GM21737 (cell line): ENCODE measurements around the gene ANO1.
"Not testable (repeated sequence)": the region's sequence is repeated elsewhere in the genome, so short reads cannot be mapped to it uniquely, and the experiment has no call there.

Source experiments
- ATAC-seq: cut with Tn5 transposase; IDR thresholded peaks from one replicate; pipeline ENCODE4 v1.9.1; 2021; ENCODE audit warnings: mild to moderate bottlenecking, moderate library complexity; ENCODE audit not compliant: unreplicated experiment

Gene ANO1

GRCh38 chr11:70078095-70078780, at the start of gene ANO1:
ANO1 (plus strand) TSS chr11:70078317; CDS start chr11:70078607, 290 bp downstream.
- no peak for ATAC-seq

DNA sequence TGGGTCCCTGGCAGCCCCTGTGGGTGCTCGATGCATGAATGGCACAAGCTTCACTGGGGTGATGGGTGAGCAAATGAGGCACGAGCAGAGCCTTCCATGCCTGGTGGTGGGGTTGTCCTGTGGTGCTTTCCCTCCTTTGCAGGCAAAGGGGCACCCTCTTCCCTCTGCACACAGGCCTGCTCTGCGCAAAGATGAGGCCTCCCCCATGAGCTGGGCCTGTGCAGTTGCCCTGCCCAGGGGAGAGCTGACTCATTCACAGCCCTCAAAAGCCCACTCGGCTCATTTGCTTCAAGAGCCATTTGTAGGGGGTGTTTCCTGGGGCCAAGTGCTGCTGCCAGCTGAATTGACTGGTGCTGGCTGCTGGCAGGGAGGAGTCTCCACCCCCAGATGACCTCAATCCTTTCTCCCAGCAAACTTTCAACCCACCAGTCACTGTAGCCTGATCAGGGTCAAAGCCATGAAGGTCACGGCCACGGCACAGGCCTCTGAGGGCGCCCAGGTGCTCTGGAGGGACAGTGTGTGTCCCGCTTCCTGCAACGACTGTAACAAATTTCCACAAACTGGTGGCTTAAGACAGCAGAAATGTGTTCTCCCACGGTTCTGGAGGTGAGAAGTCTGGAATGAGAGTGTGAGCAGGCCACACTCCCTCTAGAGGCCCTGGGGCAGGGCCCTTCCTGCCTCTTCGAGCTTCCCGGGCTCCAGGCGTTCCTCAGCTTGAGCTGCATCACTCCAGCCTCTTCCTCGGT, 48.8 kb upstream of the ANO1 start:
- ATAC-seq = no peak

- no peak for ATAC-seq
These were observed 48.2 kb upstream of the ANO1 start for GRCh38 chr11:70029861-70030380.

DNA sequence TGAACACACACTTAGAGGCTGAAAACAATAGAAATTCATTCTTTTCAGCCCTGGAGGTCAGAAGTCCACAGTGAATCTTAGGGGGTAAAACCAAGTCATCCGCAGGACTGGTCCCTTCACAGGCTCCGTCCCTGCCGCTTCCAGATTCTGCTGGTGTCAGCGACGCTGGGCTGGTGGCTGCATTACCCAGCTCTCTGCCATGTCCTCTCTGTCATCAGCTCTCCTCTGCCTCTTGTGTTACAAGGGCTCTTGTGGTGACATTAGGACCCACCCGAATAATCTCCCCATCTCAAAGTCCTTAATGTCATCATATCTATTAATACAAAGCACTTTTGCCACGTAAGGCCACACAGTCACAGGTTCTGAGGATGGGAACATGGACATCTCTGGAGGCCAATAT, 47.7 kb upstream of the ANO1 start:
- ATAC-seq = no peak

- ATAC-seq = no peak
These were observed 46.3 kb upstream of the ANO1 start for GRCh38 chr11:70031631-70032469.

DNA sequence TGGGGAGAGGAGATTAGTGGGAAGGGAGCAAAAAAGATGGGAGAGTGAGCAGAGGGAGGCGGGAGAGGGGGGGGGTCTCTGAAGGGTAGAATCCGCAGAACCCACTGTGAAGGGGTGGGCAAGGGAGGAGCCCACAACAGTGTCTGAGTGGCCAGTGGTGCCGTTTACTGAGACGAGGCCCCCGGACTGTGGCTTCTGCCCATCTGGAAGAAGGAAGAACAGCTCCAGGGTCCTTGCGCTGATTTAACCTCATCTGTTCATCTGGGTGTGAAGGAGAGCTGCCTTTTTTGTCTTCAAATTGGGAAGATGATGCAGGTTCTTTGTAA, 45.7 kb upstream of the ANO1 start:
- no peak for ATAC-seq

GRCh38 chr11:70032943-70033710, 45.0 kb upstream of the ANO1 start:
- no peak for ATAC-seq

GRCh38 chr11:70033711-70034070, 44.4 kb upstream of the ANO1 start:
- ATAC-seq = no peak

DNA sequence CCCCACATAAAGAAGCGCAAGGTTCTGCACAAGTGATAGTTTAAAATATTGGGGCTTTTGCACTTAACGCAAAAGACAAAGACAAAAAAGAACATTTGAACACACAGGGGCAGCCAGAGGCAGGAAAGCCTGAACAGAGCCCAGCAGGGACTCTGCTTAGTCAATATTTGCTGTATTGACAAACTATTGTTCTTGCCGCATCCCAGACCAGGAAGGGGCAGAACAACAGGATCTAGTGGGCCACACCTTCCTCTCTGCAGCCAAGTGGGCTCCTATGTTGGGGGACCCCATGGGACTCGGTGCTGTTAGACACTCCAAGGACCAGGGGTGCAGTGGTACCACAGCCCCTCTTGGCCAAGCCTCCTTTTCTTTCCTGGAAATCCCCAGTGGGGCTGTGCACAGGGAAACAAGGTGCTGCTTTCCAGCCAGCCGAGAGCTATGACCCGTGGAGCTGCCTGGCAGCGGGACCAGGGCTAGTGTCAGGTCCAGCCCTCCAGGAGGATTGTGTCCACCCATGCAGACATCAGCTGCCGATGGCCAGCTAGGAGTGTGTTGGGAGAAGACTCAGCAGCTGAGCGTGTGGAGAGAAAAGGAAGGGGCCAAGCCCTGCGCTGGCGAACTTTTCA, 43.3 kb upstream of the ANO1 start:
- ATAC-seq = no peak

DNA sequence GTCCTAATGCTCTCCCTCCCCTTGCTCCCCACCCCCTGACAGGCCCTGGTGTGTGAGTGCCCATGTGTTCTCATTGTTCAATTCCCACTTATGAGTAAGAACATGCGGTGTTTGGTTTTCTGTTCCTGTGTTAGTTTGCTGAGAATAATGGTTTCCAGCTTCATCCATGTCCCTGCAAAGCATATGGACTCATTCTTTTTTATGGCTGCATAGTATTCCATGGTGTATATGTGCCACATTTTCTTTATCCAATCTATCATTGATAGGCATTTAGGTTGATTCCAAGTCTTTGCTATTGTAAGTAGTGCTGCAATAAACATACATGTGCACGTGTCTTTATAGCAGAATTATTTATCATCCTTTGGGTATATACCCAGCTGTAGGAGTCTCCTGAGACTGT, 42.5 kb upstream of the ANO1 start:
- ATAC-seq = not testable (repeated sequence)

GRCh38 chr11:70036971-70037882, 40.9 kb upstream of the ANO1 start:
- no peak for ATAC-seq

DNA sequence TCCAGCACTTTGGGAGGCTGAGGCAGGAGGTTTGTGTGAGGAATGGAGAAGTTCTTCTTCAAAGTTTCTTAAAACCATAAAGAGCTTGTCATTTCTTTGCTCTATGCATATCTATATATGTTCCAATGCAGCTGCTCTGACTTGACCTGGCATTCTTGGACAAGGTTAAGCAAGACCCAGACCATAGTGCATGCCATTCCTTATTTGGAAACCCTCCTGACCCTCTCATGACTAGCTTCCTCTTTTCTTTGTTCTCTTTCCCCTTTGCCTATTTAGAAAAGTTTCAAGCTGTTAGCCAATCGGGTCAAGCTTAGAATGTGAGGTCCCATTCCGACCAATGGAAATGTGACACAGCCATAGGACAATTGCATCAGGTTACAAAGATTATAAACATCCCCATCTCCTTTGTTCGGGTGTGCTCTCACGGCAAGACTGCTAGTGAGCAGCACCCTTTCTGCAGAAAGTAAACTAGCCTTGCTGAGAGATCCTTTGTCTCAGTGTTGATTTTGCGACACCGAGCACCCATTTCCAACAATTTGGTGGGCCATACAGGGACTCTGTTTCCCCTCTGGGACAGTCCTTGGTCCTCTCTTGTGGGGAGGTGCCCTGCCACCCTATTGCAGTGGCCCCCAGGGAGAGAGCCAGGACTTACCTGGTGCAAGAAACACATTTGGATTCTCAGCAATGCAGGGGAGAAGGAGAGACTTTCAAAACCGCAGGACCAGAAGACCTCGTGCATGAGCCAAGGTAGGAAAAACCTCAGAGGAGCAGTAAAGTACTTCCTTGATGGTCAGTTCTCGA, 39.9 kb upstream of the ANO1 start:
- no peak for ATAC-seq

DNA sequence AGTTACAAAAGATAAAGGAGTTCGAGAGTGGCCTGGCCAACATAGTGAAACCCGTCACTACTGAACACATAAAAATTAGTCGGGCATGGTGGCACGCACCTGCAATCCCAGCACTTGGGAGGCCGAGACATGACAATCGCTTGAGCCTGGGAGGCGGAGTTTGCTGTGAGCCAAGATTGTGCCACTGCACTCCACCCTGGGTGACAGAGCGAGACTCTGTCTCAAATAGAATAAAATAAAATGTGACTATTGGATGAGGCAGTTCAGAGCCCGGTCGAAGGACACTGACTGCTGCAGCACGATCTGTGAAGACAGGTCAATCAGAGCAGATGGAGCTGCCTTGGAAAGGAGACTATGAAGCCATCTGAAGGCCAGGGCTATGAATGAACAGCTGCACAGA, 37.7 kb upstream of the ANO1 start:
- no peak for ATAC-seq

DNA sequence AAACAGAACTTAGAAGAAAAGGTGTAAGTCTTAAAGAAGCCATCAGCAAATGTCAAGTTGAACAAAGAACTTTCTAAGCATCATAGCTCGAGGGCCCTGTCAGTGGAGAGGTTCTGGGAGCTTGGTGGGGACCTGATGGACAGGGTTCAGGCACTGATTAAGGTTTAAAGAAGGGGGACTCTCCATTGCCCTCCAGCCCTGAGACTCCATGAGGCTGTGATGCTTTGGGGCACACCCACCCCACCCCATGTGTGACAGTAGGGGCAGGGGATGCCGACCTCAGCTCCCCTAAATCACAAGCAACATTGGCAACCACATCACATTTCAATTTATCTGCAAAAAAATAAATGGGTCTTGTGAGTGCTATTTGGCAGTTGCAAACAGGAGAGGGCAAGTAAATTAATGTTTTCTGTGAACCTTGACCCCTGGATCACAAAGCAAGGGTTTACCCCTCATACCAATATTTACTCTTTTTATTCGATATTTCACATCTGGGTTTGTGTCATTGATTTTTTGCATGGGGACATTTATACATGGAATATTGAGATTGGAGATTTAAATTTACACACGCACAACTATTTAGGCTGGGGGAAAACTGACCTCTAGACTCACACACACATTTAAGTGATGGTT, 37.1 kb upstream of the ANO1 start:
- ATAC-seq = no peak

DNA sequence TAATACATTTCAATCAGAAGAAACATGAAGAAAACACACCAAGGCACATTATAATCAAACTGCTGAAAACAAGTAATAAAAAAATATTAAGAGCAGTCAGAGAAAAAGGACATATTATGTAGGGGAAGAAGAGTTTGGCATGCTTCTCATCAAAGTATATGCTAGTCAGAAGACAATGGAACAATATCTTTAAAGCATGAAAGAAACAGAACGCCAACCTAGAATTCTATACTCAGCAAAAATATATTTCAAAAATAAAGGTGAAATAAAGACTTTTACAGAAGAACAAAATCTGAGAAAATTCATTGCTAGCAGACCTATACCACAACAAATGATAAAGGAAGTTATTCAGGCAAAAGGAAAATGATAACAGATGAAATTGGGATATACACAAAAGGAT, 34.6 kb upstream of the ANO1 start:
- ATAC-seq = no peak

- no peak for ATAC-seq
These were observed 32.0 kb upstream of the ANO1 start for GRCh38 chr11:70046089-70046488.

- ATAC-seq = no peak
These were observed 29.7 kb upstream of the ANO1 start for GRCh38 chr11:70048279-70049024.
